Renal pelvis (tissue), 4 donors: Measurements from ENCODE around the gene RAD51B. TPM values are rescaled to one million over a fixed set of nuclear protein-coding genes. Genes with fewer than 3 reads are reported as not detected.

Experiments
- DNase-seq: peaks from one replicate; pipeline ENCODE4 v3.0.0-alpha.2; 2013
- polyA plus RNA-seq, 3 donors: library from polyadenylated mRNA; unstranded; fragments of 120-200 nt; gene quantifications; one replicate each; pipeline ENCODE4 v1.2.1, GENCODE V29; 2013; ENCODE audit not compliant: insufficient read length in 3 of 3

The RAD51B gene
- polyA plus RNA-seq, 3 donors: 9.8 to 11.0 (median 9.8) TPM

DNA sequence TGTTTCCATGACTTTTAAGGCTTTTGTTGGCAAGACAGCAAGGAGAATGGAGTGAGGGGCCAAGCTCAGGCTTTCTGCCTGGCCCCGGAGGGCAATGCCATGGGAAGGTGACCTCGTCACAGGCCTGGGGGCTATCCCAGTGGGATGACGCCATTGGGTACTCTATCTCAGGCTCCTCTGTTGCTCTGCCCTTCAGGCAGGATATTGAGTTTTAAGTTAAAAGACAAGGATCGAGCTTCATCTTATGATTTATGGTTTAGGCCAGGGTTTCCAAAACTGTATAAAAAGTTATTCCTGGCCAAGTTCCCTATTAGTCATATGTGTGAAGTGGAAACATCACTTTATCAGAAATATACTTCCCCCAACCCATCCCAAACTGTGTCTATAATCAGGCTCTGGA, 845.6 kb downstream of the RAD51B start:
- DNase-seq: no peak

DNA sequence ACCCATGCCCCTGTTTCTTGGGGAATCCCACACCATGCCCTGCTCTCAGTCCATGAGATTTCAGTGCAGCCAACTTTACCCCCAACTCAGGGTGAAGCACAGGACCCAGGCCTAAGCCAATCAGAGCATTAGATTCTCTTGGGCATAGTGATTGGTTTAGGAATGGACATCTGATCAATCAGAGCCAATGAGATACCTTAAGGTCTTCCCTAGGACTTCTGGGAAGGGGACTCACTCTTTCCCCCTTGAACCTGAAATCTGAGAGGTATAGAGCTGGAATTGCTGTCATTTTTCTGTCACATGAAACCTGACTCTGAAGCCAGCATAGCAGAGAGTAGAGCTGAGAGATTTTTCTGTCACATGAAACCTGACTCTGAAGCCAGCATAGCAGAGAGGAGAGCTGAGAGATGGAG, 846.2 kb downstream of the RAD51B start:
- no peak for DNase-seq

GRCh38 chr14:68666236-68666635, 846.7 kb downstream of the RAD51B start:
- DNase-seq: no peak

GRCh38 chr14:68666899-68667298, 847.3 kb downstream of the RAD51B start:
- no peak for DNase-seq

DNA sequence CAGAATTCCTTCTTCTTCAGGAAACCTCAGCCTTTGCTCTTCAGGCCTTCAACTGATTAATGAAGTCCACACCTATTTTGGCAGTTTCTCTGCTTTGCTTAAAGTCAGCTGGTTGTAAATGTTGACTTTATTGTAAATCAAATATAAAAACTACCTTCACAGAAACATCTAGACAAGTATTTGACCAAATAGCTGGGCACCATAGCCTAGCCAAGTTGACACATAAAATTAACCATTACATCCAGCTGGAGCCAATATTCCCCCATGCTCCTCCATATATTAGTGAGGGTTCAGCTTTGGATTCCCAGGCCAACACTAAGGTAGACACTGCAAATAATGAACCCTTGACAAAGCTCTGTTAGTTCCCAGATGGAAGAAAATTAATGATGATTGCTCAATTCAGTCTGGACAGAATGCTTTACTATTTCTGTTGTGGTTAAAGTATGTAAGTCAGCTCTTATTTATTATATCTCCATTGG, 847.8 kb downstream of the RAD51B start:
- no peak for DNase-seq

- DNase-seq: no peak
Measured at GRCh38 chr14:68668028-68668427, 848.4 kb downstream of the RAD51B start.

DNA sequence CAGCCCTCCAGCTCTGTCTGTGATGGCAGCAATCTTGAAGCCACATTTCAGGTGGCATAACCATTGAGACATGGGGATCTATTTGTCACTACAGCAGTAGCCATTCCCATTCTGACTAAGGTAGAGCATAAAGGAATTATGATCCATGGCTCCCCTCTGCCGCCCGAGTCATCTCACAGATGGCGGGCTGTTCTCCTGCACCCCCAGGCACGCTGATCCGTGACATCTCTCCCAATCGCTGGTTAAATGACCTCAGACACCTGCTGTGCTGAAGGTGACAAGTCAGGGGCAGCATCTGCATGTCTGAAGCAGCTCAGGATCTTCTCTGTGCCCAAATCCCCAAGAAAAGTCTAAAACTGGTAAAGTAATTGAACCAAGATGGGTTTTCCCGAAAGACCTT, 849.0 kb downstream of the RAD51B start:
- no peak for DNase-seq

DNA sequence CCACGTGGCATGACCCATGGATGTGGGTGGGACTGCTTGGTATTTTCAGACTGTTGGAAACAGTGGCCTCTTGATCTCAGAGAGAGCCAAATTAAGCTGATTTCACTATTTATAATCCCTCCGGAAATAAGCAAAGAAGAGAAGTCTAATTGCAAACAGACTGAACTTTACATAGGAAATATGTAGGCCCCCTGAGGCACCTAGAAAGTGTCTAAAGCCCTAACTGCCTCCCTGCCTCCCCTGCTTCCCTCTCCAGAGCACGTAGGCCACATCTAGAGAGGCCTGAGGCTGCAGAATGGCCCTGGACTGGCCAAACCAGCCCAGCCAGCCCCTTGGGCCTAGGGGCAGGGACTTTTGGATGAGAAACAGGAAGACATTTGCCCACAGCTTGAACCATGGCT, 849.5 kb downstream of the RAD51B start:
- DNase-seq: no peak

DNA sequence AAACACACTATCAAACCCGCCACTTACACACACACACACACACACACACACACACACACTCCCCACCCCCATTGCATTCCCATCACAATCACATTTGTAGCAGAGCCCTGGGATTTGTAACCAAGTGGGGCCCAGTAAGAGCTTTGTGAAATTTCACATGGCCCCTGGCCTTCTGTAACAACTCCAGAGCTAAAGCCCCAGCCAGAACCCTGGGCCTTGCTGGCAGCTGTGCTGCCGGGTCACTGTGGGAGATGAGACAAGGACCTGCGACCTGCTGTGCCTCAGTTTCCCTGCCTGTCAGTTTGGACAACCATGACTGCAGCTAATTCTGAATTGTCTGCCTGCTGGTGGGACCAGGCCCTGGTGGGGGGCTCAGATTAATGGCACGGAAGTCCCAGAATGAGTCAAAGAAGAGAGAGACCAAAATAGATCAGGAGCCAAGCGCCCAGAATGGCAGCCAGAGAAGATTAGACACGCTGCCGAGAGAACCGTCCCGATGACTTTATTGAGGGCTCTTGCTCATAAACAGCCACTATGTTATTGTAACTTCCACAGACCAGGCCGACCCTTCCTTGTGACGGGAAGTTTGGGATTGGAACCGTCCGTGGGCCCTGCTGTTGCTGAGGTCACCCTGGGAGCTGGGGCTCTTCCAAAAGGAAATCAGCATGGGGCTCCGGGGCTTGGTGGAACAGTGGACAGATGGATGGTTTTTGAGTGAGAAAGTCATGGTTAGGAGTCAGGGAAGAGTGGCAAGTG, 850.2 kb downstream of the RAD51B start:
- DNase-seq: no peak

GRCh38 chr14:68670359-68670715, 850.8 kb downstream of the RAD51B start:
- DNase-seq: no peak

DNA sequence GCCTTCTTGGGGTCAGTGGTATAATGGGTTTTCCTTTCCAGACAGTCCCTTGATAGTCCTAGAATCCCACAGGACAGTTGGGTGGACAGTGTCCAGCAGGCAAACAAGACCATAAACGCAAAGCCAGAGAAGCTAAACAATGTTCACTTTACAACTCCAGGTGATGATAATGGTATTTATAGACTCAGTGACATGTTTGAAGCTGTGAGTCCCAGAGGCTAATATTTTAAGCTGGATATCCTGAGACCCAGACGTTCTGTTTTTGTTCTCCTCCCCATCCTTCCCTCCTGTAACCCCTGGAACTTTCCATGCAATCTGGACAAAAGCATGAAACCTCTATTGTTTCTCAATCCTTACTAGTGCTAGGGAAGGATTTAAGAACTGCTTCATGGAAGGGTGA, 852.3 kb downstream of the RAD51B start:
- no peak for DNase-seq

- DNase-seq: no peak
Measured at GRCh38 chr14:68672609-68673285, 853.2 kb downstream of the RAD51B start.

- DNase-seq: no peak
Measured at GRCh38 chr14:68673464-68673863, 853.9 kb downstream of the RAD51B start.

DNA sequence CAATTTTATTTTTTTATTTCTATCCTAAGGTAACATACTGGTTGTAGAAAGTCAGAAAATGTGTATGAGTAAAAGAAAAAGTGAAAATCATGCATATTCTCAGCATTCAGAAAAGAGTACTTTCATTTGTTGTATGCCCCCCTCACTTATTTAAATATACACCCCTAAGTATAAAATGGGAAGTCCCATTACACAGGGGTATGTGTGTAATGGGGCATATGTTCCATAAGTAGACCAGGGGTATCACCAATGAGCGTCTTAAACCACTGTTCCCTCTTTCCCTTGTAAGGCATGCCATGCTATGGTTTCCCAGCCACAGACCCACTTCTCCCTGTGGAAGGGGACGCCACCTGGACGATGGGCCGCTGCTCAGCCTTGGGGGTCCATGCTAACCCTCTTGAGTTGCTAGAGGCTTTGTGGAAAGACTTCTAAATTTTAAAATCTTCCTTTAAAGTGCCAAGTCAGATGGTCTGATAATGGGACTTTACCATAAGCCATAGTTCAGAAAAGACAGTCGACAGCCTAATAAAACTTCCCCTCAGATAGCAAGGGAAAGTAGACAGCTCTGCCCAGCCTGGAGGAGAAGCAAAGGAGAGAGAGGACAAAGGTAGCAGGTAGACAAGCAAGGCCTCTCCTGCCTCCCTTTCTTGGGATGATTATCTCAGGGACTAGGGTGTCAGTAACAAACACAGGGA, 855.1 kb downstream of the RAD51B start:
- no peak for DNase-seq

GRCh38 chr14:68675233-68675577, 855.6 kb downstream of the RAD51B start:
- DNase-seq: no peak

- DNase-seq: no peak
Measured at GRCh38 chr14:68676511-68676943, 856.9 kb downstream of the RAD51B start.

DNA sequence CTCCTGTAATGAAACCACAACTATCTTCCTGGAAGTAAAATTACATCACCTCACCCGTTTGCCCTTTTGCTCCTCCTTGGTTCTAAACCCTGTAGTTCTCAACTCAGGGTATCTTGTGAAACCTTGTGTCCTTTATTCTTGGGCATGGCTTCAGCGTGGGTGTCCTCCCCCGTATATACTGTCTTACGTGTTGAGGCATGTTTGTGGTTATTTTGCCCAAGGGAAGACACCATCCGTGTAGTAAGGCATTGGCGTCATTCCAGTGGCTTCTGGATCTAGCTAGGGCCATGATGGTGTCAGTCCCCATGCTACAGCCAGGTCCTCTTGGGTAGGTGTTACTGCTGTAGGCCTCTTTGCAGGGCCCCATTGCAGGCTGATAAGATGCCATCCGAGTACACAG, 857.9 kb downstream of the RAD51B start:
- DNase-seq: no peak

GRCh38 chr14:68677901-68678300, 858.3 kb downstream of the RAD51B start:
- no peak for DNase-seq

DNA sequence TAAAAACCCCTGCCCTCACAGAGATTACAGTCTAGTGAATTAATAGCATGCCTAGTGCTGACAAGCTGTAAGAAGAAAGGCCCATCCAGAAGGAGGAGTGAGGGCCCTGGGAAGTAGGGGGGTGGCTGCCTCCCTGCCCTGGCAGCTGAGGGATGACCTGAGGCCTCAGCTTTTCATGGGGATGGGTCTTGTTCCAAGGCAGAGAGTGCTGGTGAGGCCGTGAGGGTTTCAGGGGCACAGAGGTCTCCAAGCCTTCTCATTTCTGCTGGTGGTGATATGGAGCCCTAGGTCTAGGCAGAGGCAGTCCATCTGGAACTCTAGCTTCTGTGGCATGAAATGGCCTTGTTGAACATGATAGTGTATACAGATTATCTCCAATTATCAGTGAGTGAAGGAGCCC, 858.9 kb downstream of the RAD51B start:
- DNase-seq: no peak

GRCh38 chr14:68679301-68679700, 859.7 kb downstream of the RAD51B start:
- DNase-seq: no peak

GRCh38 chr14:68679746-68680467, 860.3 kb downstream of the RAD51B start:
- DNase-seq: no peak

DNA sequence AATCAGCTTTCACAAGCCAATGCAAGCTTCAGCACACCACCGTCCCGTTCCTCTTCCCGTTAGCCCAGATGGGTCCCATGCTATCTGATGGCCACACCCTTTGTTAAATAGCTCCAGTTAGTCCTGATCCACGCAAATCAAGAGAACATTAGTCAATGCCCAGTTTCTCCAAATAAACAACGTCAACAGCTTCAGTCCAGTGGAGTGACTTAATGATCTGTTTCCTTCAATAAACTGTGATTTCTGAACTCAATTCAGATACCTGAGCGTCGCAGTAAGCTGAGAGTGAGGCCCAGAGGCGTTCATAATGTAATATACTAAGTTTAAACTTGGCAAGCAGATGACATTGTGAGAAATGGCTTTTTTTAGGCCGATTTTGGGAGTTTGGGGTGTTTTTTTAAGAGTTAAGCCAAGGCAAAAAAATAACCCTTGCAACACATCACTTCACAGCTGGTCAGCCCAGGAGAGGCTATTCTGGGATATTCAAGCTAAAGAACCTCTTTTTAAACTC, 861.0 kb downstream of the RAD51B start:
- no peak for DNase-seq
